ENCODE measurements around the gene MPZL1.

GRCh38 chr1:167757433-167758309 lies 35.9 kb downstream of the MPZL1 start:
- TF ChIP-seq POLR2AphosphoS5 (IDR thresholded peaks at IDR 0.05; ENCODE audit: insufficient read depth in 1 of 2, low read depth in 1 of 2) (no peak), CTCF (IDR thresholded peaks at IDR 0.05) (no peak)

Data from vagina (tissue), 2 donors.